ENCODE measurements around the gene KREMEN2.
"Not testable (repeated sequence)": the region's sequence is repeated elsewhere in the genome, so short reads cannot be mapped to it uniquely, and the experiment has no call there.

Gene KREMEN2

DNA sequence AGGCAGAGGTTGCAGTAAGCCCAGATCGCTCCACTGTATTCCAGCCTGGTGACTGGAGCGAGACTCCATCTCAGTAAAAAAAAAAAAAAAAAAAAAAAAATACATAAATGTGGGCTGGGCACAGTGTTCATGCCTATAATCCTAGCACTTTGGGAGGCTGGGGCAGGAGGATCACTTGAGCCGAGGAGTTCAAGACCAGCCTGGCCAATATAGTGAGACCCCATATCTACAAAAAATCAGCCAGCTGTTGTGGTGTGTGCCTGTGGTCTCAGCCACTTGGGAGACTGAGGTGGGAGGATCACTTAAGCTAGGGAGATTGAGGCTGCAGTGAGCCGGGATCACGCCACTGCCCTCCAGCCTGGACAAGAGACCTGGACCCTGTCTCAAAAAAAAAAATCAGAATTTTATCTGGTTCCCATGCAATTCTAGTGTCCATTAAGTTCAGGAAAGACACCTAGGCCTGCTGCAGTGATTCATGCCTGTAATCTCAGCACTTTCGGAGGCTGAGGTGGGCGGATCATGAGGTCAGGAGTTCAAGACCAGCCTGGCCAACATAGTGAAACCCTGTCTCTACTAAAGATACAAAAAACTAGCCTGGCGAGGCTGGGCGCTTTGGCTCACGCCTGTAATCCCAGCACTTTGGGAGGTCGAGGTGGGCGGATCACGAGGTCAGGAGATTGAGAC, 32.7 kb upstream of the KREMEN2 start:
- DNase-seq (ENCODE audit: low spot score in 2 of 2); ATAC-seq (ENCODE audit: low read depth); H3K27ac Mint-ChIP-seq; H3K4me3 Mint-ChIP-seq; H3K27me3 Mint-ChIP-seq; H3K9me3 Mint-ChIP-seq: not testable (repeated sequence)
- peaks cover 18% of the 10 kb centered on the region for H3K36me3 Mint-ChIP-seq
- peaks cover 14% of the 10 kb centered on the region for H3K4me1 Mint-ChIP-seq

GRCh38 chr16:2933136-2933535, 30.9 kb upstream of the KREMEN2 start:
- ATAC-seq (ENCODE audit: low read depth): no peak
- Mint-ChIP-seq H3K4me1 (peaks cover 4% of the 10 kb centered on the region), H3K27me3 (no peaks in the 10 kb centered on the region), H3K4me3 (no peak overlapping the region), H3K36me3 (peaks cover 18% of the 10 kb centered on the region), H3K27ac (no peak overlapping the region), H3K9me3 (no peaks in the 10 kb centered on the region)
- no peak for DNase-seq (ENCODE audit: low spot score in 2 of 2)

GRCh38 chr16:2933701-2934100, 30.4 kb upstream of the KREMEN2 start:
- Mint-ChIP-seq H3K9me3 (no peaks in the 10 kb centered on the region), H3K36me3 (peaks cover 19% of the 10 kb centered on the region), H3K4me3 (no peak overlapping the region), H3K4me1 (peaks cover 4% of the 10 kb centered on the region), H3K27ac (no peak overlapping the region), H3K27me3 (no peaks in the 10 kb centered on the region)
- DNase-seq (ENCODE audit: low spot score in 2 of 2) (no peak), ATAC-seq (ENCODE audit: low read depth) (no peak)

DNA sequence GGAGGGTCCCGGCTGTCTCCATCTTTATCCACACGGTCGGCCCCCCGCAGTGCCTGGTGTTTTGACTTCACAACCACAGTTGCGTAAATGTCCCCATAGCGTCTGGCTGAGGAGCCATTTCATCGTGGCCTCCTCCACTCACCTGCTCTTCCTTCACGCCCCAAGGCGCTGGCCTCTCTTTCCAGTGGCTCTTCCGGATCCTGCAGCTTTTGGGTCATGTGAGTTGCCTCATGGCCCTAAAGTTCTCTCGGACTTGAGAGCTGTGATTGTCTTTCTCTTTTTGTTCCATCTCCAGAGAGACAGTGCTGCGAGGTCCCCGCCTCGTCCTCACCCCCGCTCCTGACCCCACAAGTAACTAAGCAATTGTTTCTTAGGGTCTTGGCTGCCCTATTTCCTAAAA, 29.6 kb upstream of the KREMEN2 start:
- peaks cover 4% of the 10 kb centered on the region for H3K4me1 Mint-ChIP-seq
- H3K9me3 Mint-ChIP-seq: no peaks in the 10 kb centered on the region
- H3K27ac Mint-ChIP-seq: no peak overlapping the region
- H3K27me3 Mint-ChIP-seq: no peaks in the 10 kb centered on the region
- no peak overlapping the region for H3K4me3 Mint-ChIP-seq
- DNase-seq (ENCODE audit: low spot score in 2 of 2) (no peak), ATAC-seq (ENCODE audit: low read depth) (no peak)
- H3K36me3 Mint-ChIP-seq: peaks cover 21% of the 10 kb centered on the region

GRCh38 chr16:2936436-2937011, 27.6 kb upstream of the KREMEN2 start:
- peaks cover 4% of the 10 kb centered on the region for H3K4me1 Mint-ChIP-seq
- no peak overlapping the region for H3K27ac Mint-ChIP-seq
- no peaks in the 10 kb centered on the region for H3K9me3 Mint-ChIP-seq
- ATAC-seq (ENCODE audit: low read depth) (no peak), DNase-seq (ENCODE audit: low spot score in 2 of 2) (no peak)
- H3K36me3 Mint-ChIP-seq: peaks cover 23% of the 10 kb centered on the region
- H3K4me3 Mint-ChIP-seq: no peak overlapping the region
- no peaks in the 10 kb centered on the region for H3K27me3 Mint-ChIP-seq

DNA sequence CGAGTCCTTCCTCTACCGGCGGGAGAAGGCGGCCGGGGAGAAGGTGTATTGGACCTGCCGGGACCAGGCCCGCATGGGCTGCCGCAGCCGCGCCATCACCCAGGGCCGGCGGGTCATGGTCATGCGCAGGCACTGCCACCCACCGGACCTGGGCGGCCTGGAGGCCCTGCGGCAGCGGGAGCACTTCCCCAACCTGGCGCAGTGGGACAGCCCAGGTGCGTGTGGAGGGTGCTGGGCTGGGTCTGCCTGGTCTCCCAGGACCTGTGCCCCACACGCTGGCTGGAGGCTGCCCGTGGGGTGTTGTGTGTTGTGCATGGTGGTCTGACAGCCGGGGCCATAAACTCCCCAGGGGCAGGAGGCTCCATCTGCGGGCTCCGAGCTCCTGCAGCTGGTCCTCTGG, 26.9 kb upstream of the KREMEN2 start:
- peaks cover 4% of the 10 kb centered on the region for H3K4me1 Mint-ChIP-seq
- ATAC-seq (ENCODE audit: low read depth) (no peak), DNase-seq (ENCODE audit: low spot score in 2 of 2) (no peak)
- H3K27ac Mint-ChIP-seq: no peak overlapping the region
- no peaks in the 10 kb centered on the region for H3K9me3 Mint-ChIP-seq
- H3K27me3 Mint-ChIP-seq: no peaks in the 10 kb centered on the region
- H3K36me3 Mint-ChIP-seq: peaks cover 24% of the 10 kb centered on the region
- H3K4me3 Mint-ChIP-seq: no peak overlapping the region

DNA sequence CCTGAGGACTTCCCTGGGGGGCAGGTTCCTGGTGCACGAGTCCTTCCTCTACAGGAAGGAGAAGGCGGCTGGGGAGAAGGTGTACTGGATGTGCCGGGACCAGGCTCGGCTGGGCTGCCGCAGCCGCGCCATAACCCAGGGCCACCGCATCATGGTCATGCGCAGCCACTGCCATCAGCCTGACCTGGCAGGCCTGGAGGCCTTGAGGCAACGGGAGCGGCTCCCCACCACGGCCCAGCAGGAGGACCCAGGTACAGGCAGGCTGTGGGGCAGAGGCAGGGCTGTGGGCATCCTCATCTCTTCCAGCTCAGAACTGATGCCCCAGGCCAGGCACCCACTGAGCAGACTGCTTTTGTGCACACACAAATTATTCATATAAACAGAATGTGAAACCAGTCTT, 25.9 kb upstream of the KREMEN2 start:
- Mint-ChIP-seq H3K27me3 (no peaks in the 10 kb centered on the region), H3K4me3 (no peak overlapping the region), H3K27ac (no peak overlapping the region), H3K4me1 (peaks cover 4% of the 10 kb centered on the region), H3K9me3 (no peaks in the 10 kb centered on the region), H3K36me3 (peaks cover 27% of the 10 kb centered on the region)
- ATAC-seq (ENCODE audit: low read depth) (no peak), DNase-seq (ENCODE audit: low spot score in 2 of 2) (no peak)

GRCh38 chr16:2939968-2940367, 24.1 kb upstream of the KREMEN2 start:
- no peaks in the 10 kb centered on the region for H3K9me3 Mint-ChIP-seq
- H3K27ac Mint-ChIP-seq: no peak overlapping the region
- peaks cover 22% of the 10 kb centered on the region for H3K36me3 Mint-ChIP-seq
- peaks cover 2% of the 10 kb centered on the region for H3K4me1 Mint-ChIP-seq
- no peak for DNase-seq (ENCODE audit: low spot score in 2 of 2)
- H3K27me3 Mint-ChIP-seq: no peaks in the 10 kb centered on the region
- no peak for ATAC-seq (ENCODE audit: low read depth)
- H3K4me3 Mint-ChIP-seq: no peak overlapping the region

- H3K27me3 Mint-ChIP-seq: no peaks in the 10 kb centered on the region
- no peaks in the 10 kb centered on the region for H3K9me3 Mint-ChIP-seq
- H3K4me3 Mint-ChIP-seq: no peak overlapping the region
- no peak for DNase-seq (ENCODE audit: low spot score in 2 of 2)
- no peak overlapping the region for H3K27ac Mint-ChIP-seq
- H3K36me3 Mint-ChIP-seq: peaks cover 18% of the 10 kb centered on the region
- ATAC-seq (ENCODE audit: low read depth): no peak
- no peaks in the 10 kb centered on the region for H3K4me1 Mint-ChIP-seq
These were observed 22.0 kb upstream of the KREMEN2 start for GRCh38 chr16:2942045-2942444.

DNA sequence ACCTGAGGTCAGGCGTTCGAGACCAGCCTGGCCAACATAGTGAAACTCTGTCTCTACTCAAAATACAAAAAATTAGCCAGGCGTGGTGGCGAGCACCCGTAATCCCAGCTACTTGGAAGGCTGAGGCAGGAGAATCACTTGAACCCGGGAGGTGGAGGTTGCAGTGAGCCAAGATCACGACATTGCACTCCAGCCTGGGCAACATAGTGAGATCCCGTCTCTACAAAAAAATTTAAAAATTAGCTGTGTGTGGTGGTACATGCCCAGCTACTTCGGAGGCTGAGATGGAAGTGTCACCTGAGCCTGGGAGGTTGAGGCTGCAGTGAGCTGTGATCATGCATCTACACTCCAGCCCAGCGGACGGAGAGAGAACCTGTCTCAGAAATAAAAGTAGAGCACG, 20.4 kb upstream of the KREMEN2 start:
- H3K27ac Mint-ChIP-seq; H3K9me3 Mint-ChIP-seq; H3K4me3 Mint-ChIP-seq; ATAC-seq (ENCODE audit: low read depth); H3K4me1 Mint-ChIP-seq; DNase-seq (ENCODE audit: low spot score in 2 of 2); H3K27me3 Mint-ChIP-seq: not testable (repeated sequence)
- peaks cover 21% of the 10 kb centered on the region for H3K36me3 Mint-ChIP-seq

GRCh38 chr16:2946649-2947048, 17.4 kb upstream of the KREMEN2 start:
- H3K4me1 Mint-ChIP-seq: no peaks in the 10 kb centered on the region
- DNase-seq (ENCODE audit: low spot score in 2 of 2) (no peak), ATAC-seq (ENCODE audit: low read depth) (no peak)
- H3K4me3 Mint-ChIP-seq: no peak overlapping the region
- H3K36me3 Mint-ChIP-seq: peaks cover 21% of the 10 kb centered on the region
- H3K9me3 Mint-ChIP-seq: no peaks in the 10 kb centered on the region
- no peaks in the 10 kb centered on the region for H3K27me3 Mint-ChIP-seq
- H3K27ac Mint-ChIP-seq: no peak overlapping the region

- Mint-ChIP-seq H3K4me3 (no peak overlapping the region), H3K27ac (no peak overlapping the region), H3K27me3 (no peaks in the 10 kb centered on the region), H3K36me3 (peaks cover 11% of the 10 kb centered on the region), H3K9me3 (no peaks in the 10 kb centered on the region), H3K4me1 (no peaks in the 10 kb centered on the region)
- ATAC-seq (ENCODE audit: low read depth) (no peak), DNase-seq (ENCODE audit: low spot score in 2 of 2) (no peak)
These were observed 15.0 kb upstream of the KREMEN2 start for GRCh38 chr16:2948807-2949704.

DNA sequence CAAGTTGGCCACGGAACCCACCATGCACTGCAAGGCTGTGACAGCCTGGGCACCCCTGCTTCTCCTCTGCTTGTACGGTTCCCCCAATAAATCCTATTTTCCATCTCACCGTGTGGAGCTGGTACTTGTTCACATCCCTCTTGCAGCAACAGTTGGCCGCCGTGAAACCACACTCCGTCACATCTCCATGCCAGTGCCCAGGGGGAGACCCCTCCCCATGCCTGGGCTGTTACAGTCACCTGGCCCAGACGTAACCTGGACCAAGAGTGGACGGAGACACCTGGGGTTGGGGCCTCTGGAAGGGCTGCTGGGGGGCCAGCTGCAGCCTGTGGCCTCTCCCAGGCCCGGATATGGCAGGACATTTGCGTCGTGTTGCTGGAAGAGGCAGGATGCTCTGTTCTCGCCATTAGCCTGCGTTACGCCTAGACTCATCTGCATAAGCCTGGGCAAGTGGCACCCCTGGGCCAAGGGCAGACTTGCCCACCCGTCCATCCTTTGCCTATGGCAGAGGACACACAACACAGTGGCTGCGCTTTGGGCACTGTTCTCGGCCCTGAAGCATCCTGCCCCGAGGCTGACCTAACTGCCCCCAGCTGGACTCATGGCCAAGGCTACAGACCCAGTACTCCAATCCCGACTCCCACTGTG, 14.2 kb upstream of the KREMEN2 start:
- H3K36me3 Mint-ChIP-seq: peaks cover 11% of the 10 kb centered on the region
- H3K9me3 Mint-ChIP-seq: no peaks in the 10 kb centered on the region
- H3K27me3 Mint-ChIP-seq: peaks cover 2% of the 10 kb centered on the region
- no peak overlapping the region for H3K27ac Mint-ChIP-seq
- DNase-seq (ENCODE audit: low spot score in 2 of 2): no peak
- no peak overlapping the region for H3K4me3 Mint-ChIP-seq
- no peaks in the 10 kb centered on the region for H3K4me1 Mint-ChIP-seq
- ATAC-seq (ENCODE audit: low read depth): no peak

DNA sequence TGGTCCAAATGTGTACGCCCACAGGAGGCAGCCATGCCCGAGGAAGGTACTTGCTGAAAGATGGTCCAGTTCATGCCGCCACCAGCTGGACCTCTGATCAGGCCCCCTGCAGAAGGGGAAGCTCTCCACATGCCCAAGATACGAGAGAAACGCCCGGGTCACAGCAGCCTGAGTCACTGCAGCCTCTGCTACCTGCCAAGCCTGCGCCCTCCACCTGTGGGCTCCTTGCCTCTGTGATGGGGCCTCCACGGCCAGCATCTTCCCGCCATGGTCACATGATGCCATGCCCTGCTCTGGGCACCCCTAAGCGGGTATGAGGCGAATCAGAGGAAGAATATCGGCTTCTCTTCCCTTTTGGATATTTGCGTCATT, 13.7 kb upstream of the KREMEN2 start:
- ATAC-seq (ENCODE audit: low read depth): no peak
- H3K36me3 Mint-ChIP-seq: peaks cover 11% of the 10 kb centered on the region
- DNase-seq (ENCODE audit: low spot score in 2 of 2): no peak

More for the DNA sequence above, 13.7 kb upstream of the KREMEN2 start:
- Mint-ChIP-seq H3K27me3 (peaks cover 2% of the 10 kb centered on the region), H3K4me3 (no peak overlapping the region), H3K27ac (no peak overlapping the region), H3K9me3 (no peaks in the 10 kb centered on the region), H3K4me1 (no peaks in the 10 kb centered on the region)

Data from memory B cell (primary cell).